Measurements from ENCODE around the gene SLC10A4. TPM values are rescaled to one million over a fixed set of nuclear protein-coding genes. Genes with fewer than 3 reads are reported as not detected.

The SLC10A4 gene, protein sequence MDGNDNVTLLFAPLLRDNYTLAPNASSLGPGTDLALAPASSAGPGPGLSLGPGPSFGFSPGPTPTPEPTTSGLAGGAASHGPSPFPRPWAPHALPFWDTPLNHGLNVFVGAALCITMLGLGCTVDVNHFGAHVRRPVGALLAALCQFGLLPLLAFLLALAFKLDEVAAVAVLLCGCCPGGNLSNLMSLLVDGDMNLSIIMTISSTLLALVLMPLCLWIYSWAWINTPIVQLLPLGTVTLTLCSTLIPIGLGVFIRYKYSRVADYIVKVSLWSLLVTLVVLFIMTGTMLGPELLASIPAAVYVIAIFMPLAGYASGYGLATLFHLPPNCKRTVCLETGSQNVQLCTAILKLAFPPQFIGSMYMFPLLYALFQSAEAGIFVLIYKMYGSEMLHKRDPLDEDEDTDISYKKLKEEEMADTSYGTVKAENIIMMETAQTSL
- total RNA-seq: 0.28 TPM in 1 of 2 replicates, not detected in the other

DNA sequence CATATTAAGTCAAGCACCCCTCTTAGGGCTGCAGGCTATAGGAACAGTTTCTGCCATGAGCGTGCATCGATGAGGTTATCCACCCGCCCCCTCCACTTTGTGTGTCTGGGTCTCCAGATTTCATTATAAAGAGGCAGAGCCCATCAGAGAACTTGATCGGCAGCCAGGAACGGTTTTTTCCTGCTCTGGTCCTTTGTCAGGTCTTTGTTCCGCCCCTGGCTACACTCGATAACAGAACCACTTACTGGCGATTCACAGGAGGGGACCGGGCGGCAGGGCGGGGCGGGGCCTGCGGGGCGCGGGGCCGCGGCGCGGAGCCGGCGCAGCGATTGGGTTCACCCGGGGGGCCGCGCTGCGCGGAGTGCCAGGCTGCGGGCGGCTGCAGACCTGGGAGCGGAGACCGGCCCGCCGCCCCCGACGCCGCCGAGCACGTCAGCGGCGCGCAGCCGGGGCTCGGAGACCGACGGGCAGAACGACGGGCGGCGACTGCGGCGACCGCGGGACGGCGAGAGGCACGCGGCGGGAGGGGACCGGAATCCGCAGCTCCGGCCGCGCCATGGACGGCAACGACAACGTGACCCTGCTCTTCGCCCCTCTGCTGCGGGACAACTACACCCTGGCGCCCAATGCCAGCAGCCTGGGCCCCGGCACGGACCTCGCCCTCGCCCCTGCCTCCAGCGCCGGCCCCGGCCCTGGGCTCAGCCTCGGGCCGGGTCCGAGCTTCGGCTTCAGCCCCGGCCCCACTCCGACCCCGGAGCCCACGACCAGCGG lies at the start of gene SLC10A4:
Gene SLC10A4 (plus strand): TSS at position 338 of the 771 bp plus-strand sequence. CDS start 219 bp downstream, at position 557.

GRCh38 chr4:48490012-48490679 lies 7.0 kb downstream of the SLC10A4 start, which contains the start of gene ZAR1:
TSS of gene ZAR1 (plus strand) at chr4:48490252. CDS start at chr4:48490292, 40 bp downstream.

Other genes starting within 250 kb of the SLC10A4 start
- gene TEC, start 213.5 kb upstream of the SLC10A4 start, total RNA-seq: 0.19 and 1.1 TPM in 2 replicates
- gene SLAIN2, start 141.8 kb upstream of the SLC10A4 start, total RNA-seq: 39.2 and 51.4 TPM in 2 replicates
- not detected in 2 replicates for gene ZAR1, start 6.9 kb downstream of the SLC10A4 start, total RNA-seq

All from regular cardiac myocyte (primary cell).